ENCODE results near the gene WWOX. TPM values are rescaled to one million over a fixed set of nuclear protein-coding genes. Genes with fewer than 3 reads are reported as not detected.
A peak's percentile ranks its signal among the peaks of the same experiment; 100 is the strongest.

Gene WWOX
- total and polyA plus RNA-seq, 4 experiments from 2014 or later, result 10.4 to 23.1 (median 17.5) TPM

GRCh38 chr16:79021991-79022630 lies 922.7 kb downstream of the WWOX start:
- no peaks in the 10 kb centered on the region for H3K36me3 Mint-ChIP-seq
- intact Hi-C loops (cut with micrococcal nuclease), result no loop called here
- DNase-seq, result no peak
- H3K4me1 Mint-ChIP-seq, result no peaks in the 10 kb centered on the region
- Histone ChIP-seq H3K36me3 (ENCODE audit: insufficient read depth, low read length) (no peaks in the 10 kb centered on the region), H3K4me3 (ENCODE audit: low read length in 2 of 2) (no peak overlapping the region), H3K9me3 (ENCODE audit: control insufficient read depth in 1 of 2, low read length in 2 of 2) (no peaks in the 10 kb centered on the region), H3K27ac (ENCODE audit: low read depth, low read length) (no peak overlapping the region), H3K4me1 (ENCODE audit: insufficient read depth, low read length) (no peaks in the 10 kb centered on the region), H3K27me3 (ENCODE audit: insufficient read depth, low read length) (no peaks in the 10 kb centered on the region)
- no peak overlapping the region for H3K27ac Mint-ChIP-seq
- ChIA-PET CTCF (ENCODE audit: partially characterized antibody) (no interaction called here), POLR2A (ENCODE audit: partially characterized antibody) (no interaction called here)
- H3K9me3 Mint-ChIP-seq, result peaks cover 0 to 3% (median 0%) of the 10 kb centered on the region in 8 donors
- H3K4me3 Mint-ChIP-seq, result no peak overlapping the region
- H3K27me3 Mint-ChIP-seq, result no peaks in the 10 kb centered on the region

GRCh38 chr16:79026117-79026516 lies 926.7 kb downstream of the WWOX start:
- no peaks in the 10 kb centered on the region for H3K27me3 ChIP-seq (ENCODE audit: insufficient read depth, low read length)
- no peaks in the 10 kb centered on the region for H3K27me3 Mint-ChIP-seq
- H3K4me3 ChIP-seq (ENCODE audit: low read length in 2 of 2), result no peak overlapping the region
- no peaks in the 10 kb centered on the region for H3K4me1 ChIP-seq (ENCODE audit: insufficient read depth, low read length)
- ChIA-PET CTCF (ENCODE audit: partially characterized antibody) (interaction anchor here (0.7 kb wide), 1 partner anchor 463 kb away, joined by 3 read pairs; no protein-coding TSS in a partner anchor), POLR2A (ENCODE audit: partially characterized antibody) (no interaction called here)
- no peak for DNase-seq
- H3K27ac ChIP-seq (ENCODE audit: low read depth, low read length), result no peak overlapping the region
- no peaks in the 10 kb centered on the region for H3K9me3 ChIP-seq (ENCODE audit: control insufficient read depth in 1 of 2, low read length in 2 of 2)
- H3K9me3 Mint-ChIP-seq, result peaks cover 0 to 5% (median 0%) of the 10 kb centered on the region in 8 donors
- peak overlapping the region in 1 of 7 donors; percentile 12 for H3K27ac Mint-ChIP-seq
- intact Hi-C loops (cut with micrococcal nuclease), result no loop called here
- no peaks in the 10 kb centered on the region for H3K36me3 Mint-ChIP-seq
- peaks cover 0 to 2% (median 0%) of the 10 kb centered on the region in 4 donors for H3K4me1 Mint-ChIP-seq
- H3K4me3 Mint-ChIP-seq, result no peak overlapping the region
- H3K36me3 ChIP-seq (ENCODE audit: insufficient read depth, low read length), result no peaks in the 10 kb centered on the region

GRCh38 chr16:79036541-79036940 lies 937.1 kb downstream of the WWOX start:
- ChIA-PET CTCF (ENCODE audit: partially characterized antibody) (no interaction called here), POLR2A (ENCODE audit: partially characterized antibody) (no interaction called here)
- H3K9me3 Mint-ChIP-seq, result peaks cover 0 to 6% (median 2%) of the 10 kb centered on the region in 8 donors
- H3K27ac Mint-ChIP-seq, result no peak overlapping the region
- H3K4me3 Mint-ChIP-seq, result no peak overlapping the region
- no peaks in the 10 kb centered on the region for H3K36me3 ChIP-seq (ENCODE audit: insufficient read depth, low read length)
- H3K4me3 ChIP-seq (ENCODE audit: low read length in 2 of 2), result no peak overlapping the region
- H3K36me3 Mint-ChIP-seq, result peaks cover 0 to 10% of the 10 kb centered on the region in 2 donors
- H3K27ac ChIP-seq (ENCODE audit: low read depth, low read length), result no peak overlapping the region
- no peak for DNase-seq
- no peaks in the 10 kb centered on the region for H3K4me1 ChIP-seq (ENCODE audit: insufficient read depth, low read length)
- no peaks in the 10 kb centered on the region for H3K27me3 Mint-ChIP-seq
- intact Hi-C loops (cut with micrococcal nuclease), result no loop called here
- no peaks in the 10 kb centered on the region for H3K9me3 ChIP-seq (ENCODE audit: control insufficient read depth in 1 of 2, low read length in 2 of 2)
- no peaks in the 10 kb centered on the region for H3K27me3 ChIP-seq (ENCODE audit: insufficient read depth, low read length)
- peaks cover 0 to 3% (median 1%) of the 10 kb centered on the region in 4 donors for H3K4me1 Mint-ChIP-seq

- Mint-ChIP-seq H3K27me3 (no peaks in the 10 kb centered on the region), H3K9me3 (peaks cover 0 to 5% (median 2%) of the 10 kb centered on the region in 8 donors), H3K36me3 (peaks cover 0 to 9% of the 10 kb centered on the region in 2 donors), H3K4me1 (peaks cover 7 to 8% (median 8%) of the 10 kb centered on the region in 4 donors), H3K27ac (no peak overlapping the region), H3K4me3 (peak overlapping the region in 1 of 8 donors; percentile 19)
- no peaks in the 10 kb centered on the region for H3K27me3 ChIP-seq (ENCODE audit: insufficient read depth, low read length)
- intact Hi-C loops (cut with micrococcal nuclease), result no loop called here
- ChIA-PET POLR2A (ENCODE audit: partially characterized antibody) (no interaction called here), CTCF (ENCODE audit: partially characterized antibody) (no interaction called here)
- H3K4me3 ChIP-seq (ENCODE audit: low read length in 2 of 2), result no peak overlapping the region
- no peaks in the 10 kb centered on the region for H3K36me3 ChIP-seq (ENCODE audit: insufficient read depth, low read length)
- DNase-seq, result no peak
- peaks cover 6% of the 10 kb centered on the region for H3K4me1 ChIP-seq (ENCODE audit: insufficient read depth, low read length)
- no peaks in the 10 kb centered on the region for H3K9me3 ChIP-seq (ENCODE audit: control insufficient read depth in 1 of 2, low read length in 2 of 2)
- H3K27ac ChIP-seq (ENCODE audit: low read depth, low read length), result no peak overlapping the region
Measured at GRCh38 chr16:79037521-79038373, 938.3 kb downstream of the WWOX start.

- intact Hi-C loops (cut with micrococcal nuclease), result no loop called here
- POLR2A ChIA-PET (ENCODE audit: partially characterized antibody), result interaction anchor here (0.6 to 1.2 kb wide), 2 partner anchors 241 to 263 kb away, joined by 3 read pairs; no protein-coding TSS in a partner anchor
- Histone ChIP-seq H3K4me1 (ENCODE audit: insufficient read depth, low read length) (peaks cover 20% of the 10 kb centered on the region), H3K27ac (ENCODE audit: low read depth, low read length) (no peak overlapping the region), H3K4me3 (ENCODE audit: low read length in 2 of 2) (no peak overlapping the region), H3K9me3 (ENCODE audit: control insufficient read depth in 1 of 2, low read length in 2 of 2) (no peaks in the 10 kb centered on the region), H3K27me3 (ENCODE audit: insufficient read depth, low read length) (no peaks in the 10 kb centered on the region), H3K36me3 (ENCODE audit: insufficient read depth, low read length) (no peaks in the 10 kb centered on the region)
- no peak overlapping the region for H3K4me3 Mint-ChIP-seq
- H3K27me3 Mint-ChIP-seq, result no peaks in the 10 kb centered on the region
- H3K27ac Mint-ChIP-seq, result peak overlapping the region in 1 of 7 donors; percentile 35
- no peaks in the 10 kb centered on the region for H3K9me3 Mint-ChIP-seq
- CTCF ChIA-PET (ENCODE audit: partially characterized antibody), result no interaction called here
- DNase-seq, result no peak
- peaks cover 23 to 29% (median 25%) of the 10 kb centered on the region in 4 donors for H3K4me1 Mint-ChIP-seq
- no peaks in the 10 kb centered on the region for H3K36me3 Mint-ChIP-seq
Measured at GRCh38 chr16:79041206-79041605, 941.8 kb downstream of the WWOX start.

GRCh38 chr16:79042141-79042540 lies 942.7 kb downstream of the WWOX start:
- no peaks in the 10 kb centered on the region for H3K36me3 ChIP-seq (ENCODE audit: insufficient read depth, low read length)
- intact Hi-C loops (cut with micrococcal nuclease), result no loop called here
- ChIA-PET CTCF (ENCODE audit: partially characterized antibody) (no interaction called here), POLR2A (ENCODE audit: partially characterized antibody) (interaction anchor here (1.2 kb wide), 1 partner anchor 242 kb away, joined by 3 read pairs; no protein-coding TSS in a partner anchor)
- no peak overlapping the region for H3K4me3 ChIP-seq (ENCODE audit: low read length in 2 of 2)
- H3K27me3 Mint-ChIP-seq, result no peaks in the 10 kb centered on the region
- no peaks in the 10 kb centered on the region for H3K36me3 Mint-ChIP-seq
- no peak overlapping the region for H3K27ac ChIP-seq (ENCODE audit: low read depth, low read length)
- no peaks in the 10 kb centered on the region for H3K9me3 Mint-ChIP-seq
- H3K9me3 ChIP-seq (ENCODE audit: control insufficient read depth in 1 of 2, low read length in 2 of 2), result no peaks in the 10 kb centered on the region
- H3K27me3 ChIP-seq (ENCODE audit: insufficient read depth, low read length), result no peaks in the 10 kb centered on the region
- H3K4me3 Mint-ChIP-seq, result peak overlapping the region in 1 of 8 donors; percentile 24
- no peak for DNase-seq
- peaks cover 20% of the 10 kb centered on the region for H3K4me1 ChIP-seq (ENCODE audit: insufficient read depth, low read length)
- no peak overlapping the region for H3K27ac Mint-ChIP-seq
- H3K4me1 Mint-ChIP-seq, result peaks cover 23 to 29% (median 25%) of the 10 kb centered on the region in 4 donors

GRCh38 chr16:79042886-79043285 lies 943.4 kb downstream of the WWOX start:
- H3K4me1 ChIP-seq (ENCODE audit: insufficient read depth, low read length), result peaks cover 20% of the 10 kb centered on the region
- no peaks in the 10 kb centered on the region for H3K36me3 ChIP-seq (ENCODE audit: insufficient read depth, low read length)
- H3K27me3 ChIP-seq (ENCODE audit: insufficient read depth, low read length), result no peaks in the 10 kb centered on the region
- CTCF ChIA-PET (ENCODE audit: partially characterized antibody), result interaction anchor here (0.6 to 1.3 kb wide), 3 partner anchors 13 to 403 kb away, joined by 3 read pairs; no protein-coding TSS in a partner anchor
- Mint-ChIP-seq H3K36me3 (no peaks in the 10 kb centered on the region), H3K27me3 (no peaks in the 10 kb centered on the region), H3K9me3 (no peaks in the 10 kb centered on the region), H3K4me1 (peaks cover 26 to 29% (median 27%) of the 10 kb centered on the region in 4 donors), H3K27ac (peak overlapping the region; percentile 8 to 84 (median 53)), H3K4me3 (peak overlapping the region in 5 of 8 donors; percentile 33 to 75 (median 41))
- intact Hi-C loops (cut with micrococcal nuclease), result no loop called here
- POLR2A ChIA-PET (ENCODE audit: partially characterized antibody), result no interaction called here
- H3K9me3 ChIP-seq (ENCODE audit: control insufficient read depth in 1 of 2, low read length in 2 of 2), result no peaks in the 10 kb centered on the region
- no peak overlapping the region for H3K27ac ChIP-seq (ENCODE audit: low read depth, low read length)
- peak; percentile 39 to 66 (median 61) for DNase-seq
- H3K4me3 ChIP-seq (ENCODE audit: low read length in 2 of 2), result no peak overlapping the region
